ENCODE measurements around the gene NPAS3. TPM values are rescaled to one million over a fixed set of nuclear protein-coding genes. Genes with fewer than 3 reads are reported as not detected.

Gene NPAS3
- total and polyA plus RNA-seq, 2 donors (not counting 1 experiment from before 2014, with no cell fraction given), result 0.10 to 0.50 TPM

- Histone ChIP-seq H3K27me3 (ENCODE audit: control insufficient read depth, insufficient read depth, low read length) (no peaks in the 10 kb centered on the region), H4K20me1 (ENCODE audit: control insufficient read depth, extremely low read depth, insufficient read depth, low read length) (no peaks in the 10 kb centered on the region), H3K4me3 (replicated peaks in 1 of 4; ENCODE audit: control extremely low read depth in 1 of 4, insufficient read depth in 1 of 4, low read depth in 3 of 4, low read length in 4 of 4) (no peak overlapping the region), H3K4me2 (ENCODE audit: extremely low read depth, insufficient read depth, low read length) (no peak overlapping the region), H3K36me3 (ENCODE audit: control insufficient read depth, insufficient read depth, low read length) (no peaks in the 10 kb centered on the region), H3K9ac (ENCODE audit: insufficient read depth, low read length) (no peak overlapping the region), H3K9me3 (ENCODE audit: control insufficient read depth, insufficient read depth, low read depth, low read length) (no peaks in the 10 kb centered on the region), H2AFZ (ENCODE audit: low read length) (no peak overlapping the region), H3K4me1 (ENCODE audit: control insufficient read depth, extremely low read depth, insufficient read depth, low read length) (no peaks in the 10 kb centered on the region), H3K27ac (ENCODE audit: insufficient read depth, low read length) (no peak overlapping the region), H3K79me2 (ENCODE audit: control insufficient read depth, insufficient read depth, low read length) (no peaks in the 10 kb centered on the region)
- DNase-seq (ENCODE audit: low read depth in 2 of 2), result peak; percentile 20 to 25
- TF ChIP-seq, protein P1, sequence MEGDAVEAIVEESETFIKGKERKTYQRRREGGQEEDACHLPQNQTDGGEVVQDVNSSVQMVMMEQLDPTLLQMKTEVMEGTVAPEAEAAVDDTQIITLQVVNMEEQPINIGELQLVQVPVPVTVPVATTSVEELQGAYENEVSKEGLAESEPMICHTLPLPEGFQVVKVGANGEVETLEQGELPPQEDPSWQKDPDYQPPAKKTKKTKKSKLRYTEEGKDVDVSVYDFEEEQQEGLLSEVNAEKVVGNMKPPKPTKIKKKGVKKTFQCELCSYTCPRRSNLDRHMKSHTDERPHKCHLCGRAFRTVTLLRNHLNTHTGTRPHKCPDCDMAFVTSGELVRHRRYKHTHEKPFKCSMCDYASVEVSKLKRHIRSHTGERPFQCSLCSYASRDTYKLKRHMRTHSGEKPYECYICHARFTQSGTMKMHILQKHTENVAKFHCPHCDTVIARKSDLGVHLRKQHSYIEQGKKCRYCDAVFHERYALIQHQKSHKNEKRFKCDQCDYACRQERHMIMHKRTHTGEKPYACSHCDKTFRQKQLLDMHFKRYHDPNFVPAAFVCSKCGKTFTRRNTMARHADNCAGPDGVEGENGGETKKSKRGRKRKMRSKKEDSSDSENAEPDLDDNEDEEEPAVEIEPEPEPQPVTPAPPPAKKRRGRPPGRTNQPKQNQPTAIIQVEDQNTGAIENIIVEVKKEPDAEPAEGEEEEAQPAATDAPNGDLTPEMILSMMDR (conservative IDR thresholded peaks at IDR 0.05 in 1 of 2, IDR thresholded peaks at IDR 0.05 in 1 of 2; ENCODE audit: low read depth in 1 of 2, low read length in 2 of 2), result no peak
- TF ChIP-seq EZH2 (IDR thresholded peaks at IDR 0.05; ENCODE audit: low read length, missing control alignments), result no peak
Measured at GRCh38 chr14:33781236-33781635, 842.6 kb downstream of the NPAS3 start.

- no peak overlapping the region for H3K4me2 ChIP-seq (ENCODE audit: extremely low read depth, insufficient read depth, low read length)
- H3K9ac ChIP-seq (ENCODE audit: insufficient read depth, low read length), result no peak overlapping the region
- DNase-seq (ENCODE audit: low read depth in 2 of 2), result no peak
Measured at GRCh38 chr14:33782923-33783322, 844.2 kb downstream of the NPAS3 start.

DNA sequence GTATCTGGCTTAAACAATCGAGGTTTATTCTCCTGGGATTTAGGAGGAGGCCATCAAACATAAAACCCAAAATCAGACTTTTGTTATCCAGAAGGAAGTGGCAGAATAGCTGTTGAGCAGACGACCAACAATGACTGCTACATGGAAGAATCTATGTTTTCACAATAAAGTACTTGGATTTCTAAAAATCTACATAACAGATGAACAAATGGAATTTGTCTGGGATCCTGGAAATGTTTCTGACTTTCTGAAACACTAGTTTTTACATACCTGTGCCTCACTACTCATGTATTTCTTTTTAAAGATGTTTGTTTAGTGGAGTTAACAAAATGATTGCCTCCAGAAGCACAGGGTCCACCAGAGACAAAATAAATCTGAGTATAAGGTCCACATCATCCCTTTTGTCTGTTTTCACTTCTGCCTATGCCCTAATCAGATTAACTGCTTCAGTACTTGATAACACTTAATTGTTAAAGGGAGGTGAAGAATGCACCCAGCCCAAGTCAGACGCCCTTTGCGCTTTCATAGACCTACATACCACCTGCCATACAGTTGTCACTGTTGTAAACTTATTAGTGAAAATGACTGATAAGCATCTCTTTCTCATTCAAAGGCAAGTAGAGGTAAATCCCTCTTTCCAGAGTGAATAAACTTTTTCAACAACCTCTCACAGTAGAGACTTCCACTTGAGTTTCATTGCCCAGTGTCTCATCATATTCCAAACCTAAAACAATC, 847.6 kb downstream of the NPAS3 start:
- H2AFZ ChIP-seq (ENCODE audit: low read length), result no peak overlapping the region
- TF ChIP-seq, protein P1 (conservative IDR thresholded peaks at IDR 0.05 in 1 of 2, IDR thresholded peaks at IDR 0.05 in 1 of 2; ENCODE audit: low read depth in 1 of 2, low read length in 2 of 2), result no peak
- no peak for TF ChIP-seq EZH2 (IDR thresholded peaks at IDR 0.05; ENCODE audit: low read length, missing control alignments)
- no peaks in the 10 kb centered on the region for H3K36me3 ChIP-seq (ENCODE audit: control insufficient read depth, insufficient read depth, low read length)

More at GRCh38 chr14:33782923-33783322, 844.2 kb downstream of the NPAS3 start:
- no peaks in the 10 kb centered on the region for H3K4me1 ChIP-seq (ENCODE audit: control insufficient read depth, extremely low read depth, insufficient read depth, low read length)
- no peak for TF ChIP-seq EZH2 (IDR thresholded peaks at IDR 0.05; ENCODE audit: low read length, missing control alignments)
- TF ChIP-seq, protein P1 (conservative IDR thresholded peaks at IDR 0.05 in 1 of 2, IDR thresholded peaks at IDR 0.05 in 1 of 2; ENCODE audit: low read depth in 1 of 2, low read length in 2 of 2), result no peak
- H3K27ac ChIP-seq (ENCODE audit: insufficient read depth, low read length), result no peak overlapping the region
- no peak overlapping the region for H3K4me3 ChIP-seq (replicated peaks in 1 of 4; ENCODE audit: control extremely low read depth in 1 of 4, insufficient read depth in 1 of 4, low read depth in 3 of 4, low read length in 4 of 4)
- no peaks in the 10 kb centered on the region for H3K36me3 ChIP-seq (ENCODE audit: control insufficient read depth, insufficient read depth, low read length)
- H3K79me2 ChIP-seq (ENCODE audit: control insufficient read depth, insufficient read depth, low read length), result no peaks in the 10 kb centered on the region
- H3K27me3 ChIP-seq (ENCODE audit: control insufficient read depth, insufficient read depth, low read length), result no peaks in the 10 kb centered on the region
- H3K9me3 ChIP-seq (ENCODE audit: control insufficient read depth, insufficient read depth, low read depth, low read length), result no peaks in the 10 kb centered on the region
- H2AFZ ChIP-seq (ENCODE audit: low read length), result no peak overlapping the region
- H4K20me1 ChIP-seq (ENCODE audit: control insufficient read depth, extremely low read depth, insufficient read depth, low read length), result no peaks in the 10 kb centered on the region

More for the DNA sequence above, 847.6 kb downstream of the NPAS3 start:
- Histone ChIP-seq H3K4me3 (replicated peaks in 1 of 4; ENCODE audit: control extremely low read depth in 1 of 4, insufficient read depth in 1 of 4, low read depth in 3 of 4, low read length in 4 of 4) (no peak overlapping the region), H4K20me1 (ENCODE audit: control insufficient read depth, extremely low read depth, insufficient read depth, low read length) (no peaks in the 10 kb centered on the region), H3K4me2 (ENCODE audit: extremely low read depth, insufficient read depth, low read length) (no peak overlapping the region), H3K27ac (ENCODE audit: insufficient read depth, low read length) (no peak overlapping the region), H3K9ac (ENCODE audit: insufficient read depth, low read length) (no peak overlapping the region), H3K4me1 (ENCODE audit: control insufficient read depth, extremely low read depth, insufficient read depth, low read length) (no peaks in the 10 kb centered on the region), H3K9me3 (ENCODE audit: control insufficient read depth, insufficient read depth, low read depth, low read length) (no peaks in the 10 kb centered on the region), H3K79me2 (ENCODE audit: control insufficient read depth, insufficient read depth, low read length) (no peaks in the 10 kb centered on the region), H3K27me3 (ENCODE audit: control insufficient read depth, insufficient read depth, low read length) (no peaks in the 10 kb centered on the region)
- peak in 1 of 2 donors; percentile 21 for DNase-seq (ENCODE audit: low read depth in 2 of 2)
